NCI-H524 treated with DMSO at 0.1 percent for 48 hours (cell line): ENCODE data around the gene SLC2A11.
"Not testable (repeated sequence)": the region's sequence is repeated elsewhere in the genome, so short reads cannot be mapped to it uniquely, and the experiment has no call there.

Experiments
- DNase-seq: peaks from one replicate; lab custom pipeline; 2025; lab: John Stamatoyannopoulos, UW

SLC2A11 gene

GRCh38 chr22:23847310-23847920 lies 10.3 kb upstream of the SLC2A11 start:
- DNase-seq = no peak

- DNase-seq = no peak
These were observed 9.4 kb upstream of the SLC2A11 start for GRCh38 chr22:23847991-23848864.

DNA sequence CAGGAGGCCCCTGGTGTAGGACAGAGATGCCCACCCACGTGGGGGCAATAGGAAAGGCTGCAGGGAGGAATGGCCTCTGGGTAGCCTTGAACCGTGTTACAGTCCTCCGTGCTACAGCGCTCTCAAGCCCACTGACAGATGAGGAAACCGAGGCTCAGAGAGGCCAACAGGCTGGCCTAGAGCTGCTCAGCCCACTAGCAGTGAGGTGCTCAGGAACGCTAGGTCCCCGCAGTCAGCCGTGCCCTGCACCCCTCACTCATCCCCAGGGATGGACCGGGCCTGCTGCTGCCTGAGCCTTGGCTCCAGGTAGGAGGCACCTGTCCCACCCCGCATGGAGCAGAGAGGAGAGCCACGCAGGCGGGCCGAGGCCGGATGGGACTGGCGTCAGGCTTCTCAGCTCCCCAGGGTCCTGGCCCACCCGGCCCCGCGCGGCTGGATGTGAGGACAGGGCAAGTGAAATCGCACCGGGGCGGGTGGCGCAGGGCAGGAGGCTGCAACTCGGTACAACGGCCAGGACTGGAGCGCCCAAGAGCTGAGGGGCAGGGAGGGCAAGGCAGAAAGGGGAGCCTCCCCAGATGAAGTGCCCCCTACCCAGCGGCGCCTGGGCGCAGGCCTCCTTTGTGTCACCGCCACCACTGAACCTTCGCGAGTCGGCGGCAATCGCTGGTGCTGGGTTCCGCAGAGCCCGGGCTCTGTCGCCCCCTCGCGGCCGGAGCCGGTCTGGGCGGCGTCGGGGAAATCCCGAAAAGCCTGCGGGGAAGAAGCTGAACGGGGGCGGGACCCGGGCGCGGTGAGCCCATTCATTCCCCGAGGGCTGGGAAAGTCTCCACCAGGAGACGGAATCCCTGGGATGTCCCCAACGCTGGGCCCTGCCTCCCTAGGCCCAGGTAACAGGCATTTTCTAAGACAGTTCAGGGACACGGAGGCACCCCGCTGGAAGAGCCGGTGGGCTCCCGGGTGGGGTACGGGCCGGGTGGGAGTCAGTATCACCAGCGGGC lies 8.4 kb upstream of the SLC2A11 start:
- no peak for DNase-seq

DNA sequence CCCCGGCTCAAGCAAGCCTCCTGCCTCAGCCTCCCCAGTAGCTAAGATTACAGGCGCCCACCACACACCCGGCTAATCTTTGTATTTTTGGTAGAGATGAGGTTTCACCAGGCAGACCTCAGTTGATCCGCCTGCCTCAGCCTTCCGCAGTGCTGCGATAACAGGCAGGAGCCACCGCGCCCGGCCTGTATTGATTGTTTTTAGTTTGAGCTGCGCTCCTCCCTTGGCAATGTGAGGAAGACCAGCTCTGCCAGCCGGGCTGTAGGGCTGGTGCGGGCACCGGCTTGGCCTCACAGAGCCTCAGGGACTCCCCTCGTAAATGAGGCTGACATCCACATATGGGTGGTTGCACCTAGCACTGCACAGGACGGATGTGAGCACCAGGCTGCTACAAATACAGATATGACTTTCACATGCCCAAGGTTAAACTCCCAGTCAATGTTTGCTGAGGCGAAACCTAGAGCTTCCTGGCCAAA lies 7.5 kb upstream of the SLC2A11 start:
- DNase-seq = no peak

- DNase-seq = no peak
These were observed 712 bp upstream of the SLC2A11 start for GRCh38 chr22:23856721-23857605.

- no peak for DNase-seq
These were observed 775 bp downstream of the SLC2A11 start for GRCh38 chr22:23858484-23858815.

GRCh38 chr22:23859201-23859600 lies 1.5 kb downstream of the SLC2A11 start:
- DNase-seq = no peak

DNA sequence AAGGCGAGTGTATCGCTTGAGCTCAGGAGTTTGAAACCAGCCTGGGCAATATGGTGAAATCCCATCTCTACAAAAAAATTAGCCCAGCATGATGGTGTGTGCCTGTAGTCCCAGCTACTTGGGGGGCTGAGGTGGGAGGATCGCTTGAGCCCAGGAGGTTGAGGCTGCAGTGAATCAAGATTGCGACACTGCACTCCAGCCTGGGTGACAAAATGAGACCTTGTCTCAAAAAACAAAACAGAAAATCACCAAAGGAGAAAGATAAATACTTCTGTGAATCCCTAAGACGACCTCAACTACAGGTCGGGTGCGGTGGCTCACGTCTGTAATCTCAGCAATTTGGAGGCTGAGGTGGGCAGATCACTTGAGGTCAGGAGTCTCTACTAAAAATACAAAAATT lies 2.5 kb downstream of the SLC2A11 start:
- not testable (repeated sequence) for DNase-seq

DNA sequence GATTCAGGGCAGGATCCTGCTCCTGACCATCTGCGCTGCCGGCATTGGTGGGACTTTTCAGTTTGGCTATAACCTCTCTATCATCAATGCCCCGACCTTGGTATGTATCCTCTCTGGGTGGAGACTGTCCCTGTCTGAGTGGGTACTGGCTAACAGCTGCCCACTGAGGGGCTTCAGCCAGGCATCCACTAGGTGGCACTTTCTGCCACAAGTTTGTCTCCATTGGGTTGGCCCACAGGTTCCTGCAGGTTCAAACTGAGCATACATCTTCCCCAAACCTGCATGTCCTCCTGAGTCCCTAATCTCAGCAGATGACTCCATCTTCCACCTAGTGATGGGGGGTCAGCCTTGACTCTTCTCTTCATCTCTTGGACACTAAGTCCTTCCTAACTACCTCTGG lies 4.4 kb downstream of the SLC2A11 start:
- DNase-seq = peak; percentile 26

- DNase-seq = not testable (repeated sequence)
These were observed 7.0 kb downstream of the SLC2A11 start for GRCh38 chr22:23864499-23865154.

- no peak for DNase-seq
These were observed 10.9 kb downstream of the SLC2A11 start for GRCh38 chr22:23868580-23868979.

GRCh38 chr22:23874871-23875270 lies 17.2 kb downstream of the SLC2A11 start:
- no peak for DNase-seq

DNA sequence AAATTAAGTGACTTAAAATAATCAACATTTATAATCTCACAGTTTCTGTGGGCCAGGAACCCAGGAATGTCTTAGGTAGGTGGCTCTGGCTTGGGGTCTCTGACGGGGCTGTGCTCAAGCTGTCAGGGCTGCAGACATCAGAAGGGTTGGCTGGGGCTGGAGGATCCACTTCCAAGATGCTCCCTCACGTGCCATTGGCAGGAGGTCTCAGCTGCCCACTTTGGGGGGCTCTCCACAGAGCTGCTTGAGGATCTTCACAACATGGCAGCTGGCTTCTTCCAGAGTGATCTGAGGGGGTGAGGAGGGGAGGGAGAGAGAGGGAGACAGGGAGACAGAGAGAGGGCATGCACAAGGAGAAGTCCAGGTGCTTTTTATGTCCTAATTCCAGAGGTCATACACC lies 18.1 kb downstream of the SLC2A11 start:
- DNase-seq = no peak

- DNase-seq = no peak
These were observed 19.9 kb downstream of the SLC2A11 start for GRCh38 chr22:23877566-23877965.

DNA sequence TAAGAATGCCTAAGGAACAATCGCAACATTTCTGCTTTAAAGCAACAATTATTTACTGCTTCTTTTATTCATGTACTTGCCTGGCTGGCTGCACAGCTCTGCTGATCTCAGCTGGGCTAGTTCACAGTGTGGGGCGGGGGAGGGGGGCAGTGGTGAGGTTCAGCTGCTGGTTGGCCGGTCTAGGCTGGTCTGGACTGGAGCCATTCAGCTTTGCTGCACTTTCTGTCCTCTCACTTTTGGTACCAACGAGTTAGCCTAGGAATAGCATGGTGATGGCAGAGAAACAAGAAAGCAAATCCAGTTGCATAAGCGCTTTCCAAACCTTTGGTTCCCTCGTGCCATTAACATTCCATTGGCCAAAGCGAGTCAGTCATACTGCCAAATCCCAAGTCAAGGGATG lies 20.5 kb downstream of the SLC2A11 start:
- DNase-seq = no peak

DNA sequence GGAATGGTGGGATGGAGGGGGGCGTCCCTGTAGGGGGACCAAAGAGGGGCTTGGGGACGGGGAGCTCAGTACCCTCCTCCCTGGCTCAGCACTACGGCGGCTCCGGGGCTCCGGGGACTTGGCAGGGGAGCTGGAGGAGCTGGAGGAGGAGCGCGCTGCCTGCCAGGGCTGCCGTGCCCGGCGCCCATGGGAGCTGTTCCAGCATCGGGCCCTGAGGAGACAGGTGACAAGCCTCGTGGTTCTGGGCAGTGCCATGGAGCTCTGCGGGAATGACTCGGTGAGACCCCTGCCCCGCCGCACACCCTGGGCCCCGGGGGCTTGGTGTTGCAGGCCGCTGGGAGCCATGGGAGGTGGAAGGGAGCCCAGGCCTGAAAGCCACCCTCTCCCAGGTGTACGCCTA lies 24.7 kb downstream of the SLC2A11 start:
- DNase-seq = no peak

DNA sequence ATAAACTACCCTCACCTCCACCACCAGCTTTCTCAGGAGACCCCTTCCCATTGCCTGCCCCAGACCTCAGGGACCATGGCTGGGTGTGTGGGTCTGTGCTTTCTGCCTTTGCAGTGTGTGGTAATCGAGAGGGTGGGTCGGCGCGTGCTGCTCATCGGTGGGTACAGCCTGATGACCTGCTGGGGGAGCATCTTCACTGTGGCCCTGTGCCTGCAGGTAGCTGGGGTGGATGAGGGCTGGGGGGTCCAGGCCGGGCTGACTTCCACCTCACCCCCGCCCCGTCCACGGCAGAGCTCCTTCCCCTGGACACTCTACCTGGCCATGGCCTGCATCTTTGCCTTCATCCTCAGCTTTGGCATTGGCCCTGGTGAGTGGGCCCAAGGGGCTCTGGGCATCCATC lies 26.0 kb downstream of the SLC2A11 start:
- DNase-seq = no peak

GRCh38 chr22:23884140-23884539 lies 26.5 kb downstream of the SLC2A11 start:
- DNase-seq = no peak

DNA sequence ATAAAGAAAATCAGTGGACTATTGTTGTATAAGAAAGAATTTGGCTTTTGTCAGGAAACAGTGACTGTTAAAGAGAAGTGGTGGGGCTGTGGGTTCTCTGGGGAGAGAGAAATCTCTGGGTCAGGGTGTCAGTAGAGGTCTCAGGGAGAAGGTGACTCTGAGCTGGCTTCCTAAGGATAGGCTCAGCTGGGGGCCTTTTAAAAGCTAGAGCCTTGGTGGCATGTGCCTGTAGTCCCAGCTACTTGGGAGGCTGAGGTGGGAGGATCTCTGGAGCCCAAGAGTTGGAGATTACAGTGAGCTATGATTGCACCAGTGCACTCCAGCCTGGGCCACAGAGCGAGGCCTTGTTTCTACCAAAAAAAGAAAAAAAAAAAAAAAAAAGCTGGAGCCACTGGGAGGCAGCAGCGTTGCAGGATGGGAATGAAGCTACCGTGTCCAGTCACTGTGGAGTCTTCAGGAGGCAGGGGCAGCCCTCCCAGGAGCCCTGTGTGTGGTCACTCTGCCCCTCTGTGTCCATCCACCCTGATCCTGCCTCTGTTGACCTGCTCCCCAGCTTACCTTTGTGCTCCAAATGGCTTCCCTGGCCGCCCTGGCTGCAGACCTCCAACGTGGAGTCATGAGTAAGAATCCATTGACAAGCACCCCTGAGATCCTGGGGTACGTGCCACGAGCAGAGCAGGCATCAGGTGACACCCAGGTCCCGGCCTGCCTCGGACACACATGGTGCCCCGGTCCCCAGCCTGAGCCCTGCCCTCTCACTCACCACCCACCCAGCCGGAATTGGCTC lies 31.1 kb downstream of the SLC2A11 start:
- DNase-seq = no peak

GRCh38 chr22:23889620-23890019 lies 31.9 kb downstream of the SLC2A11 start:
- DNase-seq = no peak
